ENCODE measurements around the gene PLCD3. TPM values are rescaled to one million over a fixed set of nuclear protein-coding genes. Genes with fewer than 3 reads are reported as not detected.

PLCD3 gene
- total and polyA plus RNA-seq, 2 of the 4 experiments (the other 2 are of a cell fraction), result 5.6 to 36.6 TPM

DNA sequence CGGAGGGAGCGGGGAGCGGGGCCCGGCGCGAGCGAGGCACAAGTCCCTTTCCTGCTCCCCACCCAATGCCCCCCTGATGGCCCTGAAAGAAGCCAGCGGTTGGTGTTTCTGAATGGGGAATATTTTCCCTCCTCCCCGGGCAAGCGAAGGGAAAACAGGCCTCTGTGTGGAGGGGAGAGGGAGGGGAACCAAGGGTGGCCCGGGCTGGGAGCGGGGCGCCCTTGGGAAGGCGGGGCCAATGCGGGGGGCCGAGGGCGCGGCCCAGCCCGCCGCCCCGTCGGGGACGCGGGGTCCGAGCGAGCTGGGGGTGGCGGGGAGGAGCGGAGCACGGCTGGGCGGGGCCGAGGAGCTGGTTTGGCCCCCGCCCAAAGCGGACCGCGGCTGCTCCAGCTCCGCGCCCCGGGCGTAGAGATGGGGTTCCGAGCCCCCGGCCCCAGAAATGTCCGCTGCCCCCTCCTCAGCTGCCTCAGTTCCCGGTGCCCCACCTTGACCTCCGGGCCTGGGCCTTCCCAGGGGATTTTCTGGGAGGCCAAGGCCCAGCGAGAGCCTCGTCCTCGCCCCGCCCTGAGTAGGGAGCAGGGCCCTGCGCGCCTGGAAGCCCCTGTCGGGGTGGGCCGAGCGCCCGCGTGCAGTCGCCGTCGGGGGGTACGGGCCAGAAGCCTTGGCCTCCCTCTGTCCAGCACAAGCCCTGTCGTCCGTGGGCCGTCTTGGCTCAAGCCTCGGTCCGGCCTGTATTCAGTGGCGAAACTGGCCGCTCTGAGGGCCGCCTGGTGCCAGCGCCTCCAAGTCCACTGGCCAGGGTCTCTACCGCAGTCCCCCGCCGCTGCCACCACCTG lies 12.1 kb upstream of the PLCD3 start (continued):
- TF ChIP-seq, protein P1, sequence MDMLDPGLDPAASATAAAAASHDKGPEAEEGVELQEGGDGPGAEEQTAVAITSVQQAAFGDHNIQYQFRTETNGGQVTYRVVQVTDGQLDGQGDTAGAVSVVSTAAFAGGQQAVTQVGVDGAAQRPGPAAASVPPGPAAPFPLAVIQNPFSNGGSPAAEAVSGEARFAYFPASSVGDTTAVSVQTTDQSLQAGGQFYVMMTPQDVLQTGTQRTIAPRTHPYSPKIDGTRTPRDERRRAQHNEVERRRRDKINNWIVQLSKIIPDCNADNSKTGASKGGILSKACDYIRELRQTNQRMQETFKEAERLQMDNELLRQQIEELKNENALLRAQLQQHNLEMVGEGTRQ (IDR thresholded peaks at IDR 0.05; ENCODE audit: low read depth, low read length), result no peak
- no peak for TF ChIP-seq SMC3 (IDR thresholded peaks at IDR 0.05; ENCODE audit: low read depth, low read length)

DNA sequence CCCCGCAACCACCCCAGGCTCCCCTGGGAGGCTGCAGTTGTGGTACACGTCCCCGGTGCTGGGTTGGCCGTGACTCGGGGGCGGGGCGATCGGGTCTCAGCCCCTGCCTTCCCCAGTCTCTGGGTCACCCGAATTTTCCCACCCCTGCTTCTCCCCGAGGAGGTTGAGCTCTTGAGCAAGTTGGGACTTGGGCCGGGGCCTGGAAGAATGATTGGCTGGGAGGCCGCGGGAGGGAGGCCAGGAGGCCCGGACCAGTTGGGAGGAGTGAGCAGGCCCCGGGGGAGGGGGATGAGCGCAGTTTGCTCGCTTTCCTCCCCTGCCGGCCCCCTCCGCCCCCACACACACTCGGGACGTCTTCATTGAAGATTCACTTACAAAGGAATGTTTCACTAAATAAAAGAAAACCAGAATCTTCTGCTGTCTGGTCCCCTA lies 11.5 kb upstream of the PLCD3 start:
- H3K4ac ChIP-seq (ENCODE audit: low read depth, low read length), result peak overlapping the region; percentile 97
- no TSS peak for BruUV-seq (replicated peaks)
- intact Hi-C loops (cut with micrococcal nuclease), result no loop called here
- peak overlapping the region; percentile 41; the same call in 1 of the 3 replicates for H2BK15ac ChIP-seq (ENCODE audit: low read depth, low read length)
- peak overlapping the region; percentile 85 for H4K91ac ChIP-seq (ENCODE audit: insufficient read depth, low read depth, low read length)
- peak overlapping the region; percentile 98 for H2AK9ac ChIP-seq (replicated peaks; ENCODE audit: low read depth, low read length, poor library complexity)
- no peaks in the 10 kb centered on the region for H3K27me3 ChIP-seq (ENCODE audit: control insufficient read depth, insufficient read depth, low read length)
- peak; percentile 49 for ATAC-seq (ENCODE audit: low read depth)
- H3K4me2 ChIP-seq (ENCODE audit: low read depth, low read length), result peak overlapping the region; percentile 67
- H3K9me3 ChIP-seq (ENCODE audit: control insufficient read depth, insufficient read depth, low read length), result no peaks in the 10 kb centered on the region
- peak overlapping the region; percentile 85 for H3K14ac ChIP-seq (replicated peaks; ENCODE audit: low read depth, low read length)
- H3K9me1 ChIP-seq (ENCODE audit: insufficient read depth, low read length), result peaks cover 14% of the 10 kb centered on the region
- peak overlapping the region; percentile 90 for H4K5ac ChIP-seq (ENCODE audit: low read depth, low read length)
- in situ Hi-C loops (cut with MboI; ENCODE audit: low sequenced_read_pairs), result no loop called here
- DNase-seq, result peak; percentile 80
- dilution Hi-C loops (cut with HindIII; ENCODE audit: low sequenced_read_pairs, unreplicated experiment), result no loop called here
- TF ChIP-seq MAZ (IDR thresholded peaks at IDR 0.05; ENCODE audit: borderline replicate concordance, low read depth, low read length), result peak; percentile 84; the same call in 1 of the 2 replicates
- no peak for TF ChIP-seq BHLHE40 (IDR thresholded peaks at IDR 0.05; ENCODE audit: low read depth, low read length)
- H3K23ac ChIP-seq (ENCODE audit: low read depth, low read length), result peak overlapping the region; percentile 72; the same call in 1 of the 2 replicates
- no peaks in the 10 kb centered on the region for H3K36me3 ChIP-seq (ENCODE audit: control insufficient read depth, insufficient read depth, low read length)
- CTCF ChIA-PET, result interaction anchor here (0.5 to 1.4 kb wide), 3 partner anchors 9 to 68 kb away, joined by 3 to 10 read pairs (median 3); partner anchors contain the start of gene ACBD4
- peaks cover 5% of the 10 kb centered on the region for H4K20me1 ChIP-seq (ENCODE audit: insufficient read depth, low read length)
- H2AK5ac ChIP-seq (ENCODE audit: low read depth, low read length), result peak overlapping the region; percentile 85
- H3K4me3 ChIP-seq (ENCODE audit: insufficient read depth, low read depth, low read length), result peak overlapping the region; percentile 22
- no CpG with 5 or more reads among the region's 21 CpGs for WGBS, 2 experiments (ENCODE audit: extremely low coverage in 2 of 2, insufficient read length in 1 of 2)
- H2BK20ac ChIP-seq (ENCODE audit: low read depth, low read length), result 0 out of 2 replicates have a peak overlapping the region, but pooled peaks have one; percentile 13
- H3K4me1 ChIP-seq (ENCODE audit: control insufficient read depth, insufficient read depth, low read length), result peaks cover 14% of the 10 kb centered on the region
- peaks cover 0 to 24% of the 10 kb centered on the region in 2 experiments; a peak in 2 of 4 replicates for H3K79me1 ChIP-seq (ENCODE audit: low read depth in 1 of 2, low read length in 2 of 2)
- H3K56ac ChIP-seq (ENCODE audit: extremely low read depth, insufficient read depth, low read length), result peak overlapping the region; percentile 74
- peak overlapping the region; percentile 69 for H3K9ac ChIP-seq (ENCODE audit: low read depth, low read length)
- POLR2A ChIA-PET (ENCODE audit: unreplicated experiment), result no interaction called here
- peak overlapping the region; percentile 98 for H3K27ac ChIP-seq (ENCODE audit: insufficient read depth, low read length)
- peak overlapping the region; percentile 86 to 93 for H4K8ac ChIP-seq (ENCODE audit: low read depth in 2 of 2, low read length in 2 of 2)
- peak overlapping the region; percentile 79 for H2BK120ac ChIP-seq (ENCODE audit: low read depth, low read length)
- H3K18ac ChIP-seq (ENCODE audit: low read depth, low read length), result peak overlapping the region; percentile 52; the same call in 1 of the 2 replicates
- H2AFZ ChIP-seq (replicated peaks; ENCODE audit: low read length, poor library complexity), result peak overlapping the region; percentile 95
- peak overlapping the region; percentile 90 for H2BK5ac ChIP-seq (ENCODE audit: low read depth, low read length, poor library complexity, severe bottlenecking)
